ENCODE data around the gene ZNF407.

ZNF407 gene

GRCh38 chr18:75065251-75066000 lies 467.8 kb downstream of the ZNF407 start:
- Histone ChIP-seq H3K27me3 (ENCODE audit: control insufficient read depth, insufficient read depth, low read length) (no peaks in the 10 kb centered on the region), H3K4me2 (ENCODE audit: low read length) (no peak overlapping the region), H3K9me3 (ENCODE audit: control insufficient read depth, low read length) (no peaks in the 10 kb centered on the region), H3K4me1 (no peaks in the 10 kb centered on the region), H3K36me3 (ENCODE audit: control insufficient read depth, insufficient read depth, low read length) (no peaks in the 10 kb centered on the region), H3K27ac (no peak overlapping the region), H3K79me2 (no peaks in the 10 kb centered on the region), H3K9ac (no peak overlapping the region), H3K4me3 (ENCODE audit: low read depth, low read length) (no peak overlapping the region), H2AFZ (no peak overlapping the region)
- TF ChIP-seq CTCF (IDR thresholded peaks at IDR 0.05): no peak

GRCh38 chr18:75066021-75066880 lies 468.6 kb downstream of the ZNF407 start:
- no peaks in the 10 kb centered on the region for H3K4me1 ChIP-seq
- no peaks in the 10 kb centered on the region for H3K36me3 ChIP-seq (ENCODE audit: control insufficient read depth, insufficient read depth, low read length)
- H3K9ac ChIP-seq: no peak overlapping the region
- TF ChIP-seq CTCF (IDR thresholded peaks at IDR 0.05): no peak
- H3K27ac ChIP-seq: no peak overlapping the region
- no peak overlapping the region for H2AFZ ChIP-seq
- H3K79me2 ChIP-seq: no peaks in the 10 kb centered on the region
- H3K9me3 ChIP-seq (ENCODE audit: control insufficient read depth, low read length): no peaks in the 10 kb centered on the region
- no peak overlapping the region for H3K4me3 ChIP-seq (ENCODE audit: low read depth, low read length)
- no peaks in the 10 kb centered on the region for H3K27me3 ChIP-seq (ENCODE audit: control insufficient read depth, insufficient read depth, low read length)
- H3K4me2 ChIP-seq (ENCODE audit: low read length): no peak overlapping the region

GRCh38 chr18:75066936-75067335 lies 469.3 kb downstream of the ZNF407 start:
- no peak overlapping the region for H3K4me2 ChIP-seq (ENCODE audit: low read length)
- no peaks in the 10 kb centered on the region for H3K4me1 ChIP-seq
- H3K4me3 ChIP-seq (ENCODE audit: low read depth, low read length): no peak overlapping the region
- no peak overlapping the region for H2AFZ ChIP-seq
- H3K9ac ChIP-seq: no peak overlapping the region
- no peaks in the 10 kb centered on the region for H3K27me3 ChIP-seq (ENCODE audit: control insufficient read depth, insufficient read depth, low read length)
- H3K27ac ChIP-seq: no peak overlapping the region
- no peaks in the 10 kb centered on the region for H3K9me3 ChIP-seq (ENCODE audit: control insufficient read depth, low read length)
- H3K79me2 ChIP-seq: no peaks in the 10 kb centered on the region
- H3K36me3 ChIP-seq (ENCODE audit: control insufficient read depth, insufficient read depth, low read length): no peaks in the 10 kb centered on the region
- TF ChIP-seq CTCF (IDR thresholded peaks at IDR 0.05): no peak

GRCh38 chr18:75067996-75068645 lies 470.5 kb downstream of the ZNF407 start:
- no peaks in the 10 kb centered on the region for H3K79me2 ChIP-seq
- TF ChIP-seq CTCF (IDR thresholded peaks at IDR 0.05): no peak
- H3K4me2 ChIP-seq (ENCODE audit: low read length): no peak overlapping the region
- H3K4me1 ChIP-seq: no peaks in the 10 kb centered on the region
- H3K9me3 ChIP-seq (ENCODE audit: control insufficient read depth, low read length): no peaks in the 10 kb centered on the region
- H2AFZ ChIP-seq: no peak overlapping the region
- H3K27ac ChIP-seq: no peak overlapping the region
- no peak overlapping the region for H3K9ac ChIP-seq
- H3K4me3 ChIP-seq (ENCODE audit: low read depth, low read length): no peak overlapping the region
- no peaks in the 10 kb centered on the region for H3K36me3 ChIP-seq (ENCODE audit: control insufficient read depth, insufficient read depth, low read length)
- H3K27me3 ChIP-seq (ENCODE audit: control insufficient read depth, insufficient read depth, low read length): no peaks in the 10 kb centered on the region

All from parathyroid adenoma (tissue), 2 donors.